K562 (cell line): ENCODE results near the gene NCBP2. TPM values are rescaled to one million over a fixed set of nuclear protein-coding genes. Genes with fewer than 3 reads are reported as not detected.

Source experiments
- ATF3 ChIP-seq, 2 experiments: fragments of 450-650 bp in 1 of 2; sonication (generic) in 1 of 2; formaldehyde crosslinking in 1 of 2; IDR thresholded peaks in 1 of 2; conservative IDR thresholded peaks in 1 of 2; 2 replicates each; pipeline versions ENCODE4 v1.6.1 to v1.8.1; 2016 to 2023; ENCODE audit warnings: mild to moderate bottlenecking in 2 of 2, moderate library complexity in 2 of 2, inconsistent platforms in 1 of 2, missing genetic modification reagents in 1 of 2
- NELFE ChIP-seq: IDR thresholded peaks from 2 replicates; pipeline ENCODE4 v1.6.1; 2011; ENCODE audit warnings: mild to moderate bottlenecking; ENCODE audit not compliant: insufficient read depth, insufficient read length
- SIN3B ChIP-seq: fragments of 450-650 bp; IDR thresholded peaks from 2 replicates; pipeline ENCODE4 v1.6.1; 2017; ENCODE audit warnings: low read depth, mild to moderate bottlenecking, moderate library complexity
- UBTF ChIP-seq, 2 experiments: IDR thresholded peaks; 2 replicates each; pipeline ENCODE4 v1.6.1; 2012; ENCODE audit warnings: improper control_type of control experiment in 2 of 2, low read depth in 2 of 2, low read length in 2 of 2, borderline replicate concordance in 1 of 2
- ZFP36 ChIP-seq: fragments of 150-350 bp; IDR thresholded peaks from 2 replicates; pipeline ENCODE4 v1.6.1; 2018; ENCODE audit warnings: low read length, low read depth; ENCODE audit not compliant: partially characterized antibody
- ZNF764 ChIP-seq: fragments of 250-450 bp; sonication (Bioruptor Pico); IDR thresholded peaks from 2 replicates; pipeline ENCODE4 v1.4.0; 2020; ENCODE audit warnings: low read depth, mild to moderate bottlenecking, moderate library complexity
- polyA plus RNA-seq, 8 experiments: library from polyadenylated mRNA; depleted of rRNA in 4 of 8; stranded (reverse) in 5 of 8; unstranded in 3 of 8; fragments of >200 nt; fragmentation: Nextera tagmentation in 2 of 8; fragmentation: Illumina TruSeq in 1 of 8; extraction: Ambion mirVana in 2 of 8; extraction: Trizol in 1 of 8; gene quantifications; 2 replicates each; pipeline versions ENCODE4 v1.2.1 to v1.2.3, GENCODE V29; 2011 to 2014; ENCODE audit warnings: inconsistent platforms in 1 of 8, missing spikeins in 1 of 8
- total RNA-seq, 7 experiments: library from RNA; depleted of rRNA in 6 of 7; stranded (reverse); fragments of >200 nt in 6 of 7; fragmentation: Illumina TruSeq in 2 of 7; extraction: Trizol in 2 of 7; gene quantifications; 2 replicates each; pipeline versions ENCODE4 v1.2.1 to v1.2.3, GENCODE V29; 2011 to 2021; ENCODE audit warnings: low replicate concordance in 1 of 7
- TF ChIP-seq, protein P1 (sequence below): fragments of 250-450 bp; sonication (Bioruptor Pico); IDR thresholded peaks from 2 replicates; pipeline ENCODE4 v1.9.0; 2021; ENCODE audit warnings: mild to moderate bottlenecking, inconsistent platforms
- TF ChIP-seq, protein P2 (sequence below): IDR thresholded peaks from 2 replicates; pipeline ENCODE4 v1.6.1; 2012; ENCODE audit warnings: low read depth, low read length, improper control_type of control experiment, borderline replicate concordance

Gene NCBP2
- total and polyA plus RNA-seq, 9 of the 15 experiments (the other 6 are each of a cell fraction or from before 2014, with no cell fraction given) = 56.4 to 102 (median 82.3) TPM

- TF ChIP-seq SIN3B (peak; percentile 97), NELFE (no peak), UBTF (IDR thresholded peaks at IDR 0.05; ENCODE audit: borderline replicate concordance in 1 of 2, low read depth in 2 of 2, low read length in 2 of 2) (peak; percentile 82 to 88; a peak in 3 of 4 replicates), ATF3 (IDR thresholded peaks at IDR 0.05) (peak; percentile 80), ATF3 (CRISPR knock-in tag; conservative IDR thresholded peaks at IDR 0.05) (peak; percentile 62), ZFP36 (peak; percentile 19), ZNF764 (CRISPR knock-in tag) (no peak)
- TF ChIP-seq, protein P1, sequence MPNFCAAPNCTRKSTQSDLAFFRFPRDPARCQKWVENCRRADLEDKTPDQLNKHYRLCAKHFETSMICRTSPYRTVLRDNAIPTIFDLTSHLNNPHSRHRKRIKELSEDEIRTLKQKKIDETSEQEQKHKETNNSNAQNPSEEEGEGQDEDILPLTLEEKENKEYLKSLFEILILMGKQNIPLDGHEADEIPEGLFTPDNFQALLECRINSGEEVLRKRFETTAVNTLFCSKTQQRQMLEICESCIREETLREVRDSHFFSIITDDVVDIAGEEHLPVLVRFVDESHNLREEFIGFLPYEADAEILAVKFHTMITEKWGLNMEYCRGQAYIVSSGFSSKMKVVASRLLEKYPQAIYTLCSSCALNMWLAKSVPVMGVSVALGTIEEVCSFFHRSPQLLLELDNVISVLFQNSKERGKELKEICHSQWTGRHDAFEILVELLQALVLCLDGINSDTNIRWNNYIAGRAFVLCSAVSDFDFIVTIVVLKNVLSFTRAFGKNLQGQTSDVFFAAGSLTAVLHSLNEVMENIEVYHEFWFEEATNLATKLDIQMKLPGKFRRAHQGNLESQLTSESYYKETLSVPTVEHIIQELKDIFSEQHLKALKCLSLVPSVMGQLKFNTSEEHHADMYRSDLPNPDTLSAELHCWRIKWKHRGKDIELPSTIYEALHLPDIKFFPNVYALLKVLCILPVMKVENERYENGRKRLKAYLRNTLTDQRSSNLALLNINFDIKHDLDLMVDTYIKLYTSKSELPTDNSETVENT (CRISPR knock-in tag) = peak; percentile 84
- TF ChIP-seq, protein P2, sequence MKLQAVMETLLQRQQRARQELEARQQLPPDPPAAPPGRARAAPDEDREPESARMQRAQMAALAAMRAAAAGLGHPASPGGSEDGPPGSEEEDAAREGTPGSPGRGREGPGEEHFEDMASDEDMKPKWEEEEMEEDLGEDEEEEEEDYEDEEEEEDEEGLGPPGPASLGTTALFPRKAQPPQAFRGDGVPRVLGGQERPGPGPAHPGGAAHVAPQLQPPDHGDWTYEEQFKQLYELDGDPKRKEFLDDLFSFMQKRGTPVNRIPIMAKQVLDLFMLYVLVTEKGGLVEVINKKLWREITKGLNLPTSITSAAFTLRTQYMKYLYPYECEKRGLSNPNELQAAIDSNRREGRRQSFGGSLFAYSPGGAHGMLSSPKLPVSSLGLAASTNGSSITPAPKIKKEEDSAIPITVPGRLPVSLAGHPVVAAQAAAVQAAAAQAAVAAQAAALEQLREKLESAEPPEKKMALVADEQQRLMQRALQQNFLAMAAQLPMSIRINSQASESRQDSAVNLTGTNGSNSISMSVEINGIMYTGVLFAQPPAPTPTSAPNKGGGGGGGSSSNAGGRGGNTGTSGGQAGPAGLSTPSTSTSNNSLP = 0 out of 2 replicates have a peak, but pooled peaks have one; percentile 10
Measured at GRCh38 chr3:196942226-196942914, at the start of gene NCBP2 (continued).
